ENCODE measurements around the gene TUBA4B.

The TUBA4B gene

DNA sequence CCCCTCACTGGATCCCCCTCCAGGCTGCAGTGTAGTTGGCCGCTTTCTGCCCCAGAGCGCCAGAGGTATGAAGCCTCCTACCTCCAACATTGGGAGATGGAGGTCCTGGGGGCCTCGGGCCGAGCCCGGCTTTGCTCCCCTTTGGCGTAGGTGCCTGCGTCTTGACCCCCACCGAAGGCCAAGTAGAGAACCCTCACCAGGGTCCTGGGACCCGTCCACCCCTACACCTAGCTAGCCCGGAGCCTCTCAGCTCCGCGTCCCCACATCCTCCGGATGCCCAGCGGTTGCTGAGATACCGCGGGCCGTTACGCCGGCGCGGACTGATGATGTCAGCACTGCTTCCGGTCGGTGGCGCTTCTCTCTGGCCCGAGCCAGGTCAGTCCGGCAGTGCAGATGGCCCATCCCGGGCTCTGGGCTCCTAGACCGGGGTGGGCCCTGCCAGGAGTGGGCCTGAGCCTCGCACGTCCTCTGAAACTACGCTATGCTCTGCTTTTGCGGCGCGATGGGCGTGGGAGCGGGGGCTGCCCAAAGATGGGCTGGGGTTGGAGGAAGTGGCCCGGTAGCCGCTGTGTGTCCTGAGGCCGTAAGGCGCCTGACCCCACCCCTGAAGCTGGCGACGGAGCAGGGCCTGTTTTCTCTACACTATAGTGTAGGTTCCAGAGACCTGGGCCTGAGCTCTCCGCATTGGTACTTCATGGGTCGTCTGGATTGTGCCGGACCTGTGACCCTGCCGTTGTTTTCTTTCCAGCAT lies 7.7 kb upstream of the TUBA4B start, which contains the start of the genes GLB1L and STK16:
Gene GLB1L, minus strand, starts transcription at position 297 of the 751 bp plus-strand sequence. CDS start 1,871 bp downstream, outside the sequence.
Gene STK16, plus strand, starts transcription at position 332 of the 751 bp plus-strand sequence. CDS start 521 bp downstream, outside the sequence.
- DNase-seq (ENCODE audit: low read depth), result peak; percentile 93
- TF ChIP-seq, protein P1, sequence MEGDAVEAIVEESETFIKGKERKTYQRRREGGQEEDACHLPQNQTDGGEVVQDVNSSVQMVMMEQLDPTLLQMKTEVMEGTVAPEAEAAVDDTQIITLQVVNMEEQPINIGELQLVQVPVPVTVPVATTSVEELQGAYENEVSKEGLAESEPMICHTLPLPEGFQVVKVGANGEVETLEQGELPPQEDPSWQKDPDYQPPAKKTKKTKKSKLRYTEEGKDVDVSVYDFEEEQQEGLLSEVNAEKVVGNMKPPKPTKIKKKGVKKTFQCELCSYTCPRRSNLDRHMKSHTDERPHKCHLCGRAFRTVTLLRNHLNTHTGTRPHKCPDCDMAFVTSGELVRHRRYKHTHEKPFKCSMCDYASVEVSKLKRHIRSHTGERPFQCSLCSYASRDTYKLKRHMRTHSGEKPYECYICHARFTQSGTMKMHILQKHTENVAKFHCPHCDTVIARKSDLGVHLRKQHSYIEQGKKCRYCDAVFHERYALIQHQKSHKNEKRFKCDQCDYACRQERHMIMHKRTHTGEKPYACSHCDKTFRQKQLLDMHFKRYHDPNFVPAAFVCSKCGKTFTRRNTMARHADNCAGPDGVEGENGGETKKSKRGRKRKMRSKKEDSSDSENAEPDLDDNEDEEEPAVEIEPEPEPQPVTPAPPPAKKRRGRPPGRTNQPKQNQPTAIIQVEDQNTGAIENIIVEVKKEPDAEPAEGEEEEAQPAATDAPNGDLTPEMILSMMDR (conservative IDR thresholded peaks at IDR 0.05; ENCODE audit: low read length), result no peak
- peak within 1 kb of the TSS; percentile 76 for H3K4me3 ChIP-seq (ENCODE audit: low read length)

DNA sequence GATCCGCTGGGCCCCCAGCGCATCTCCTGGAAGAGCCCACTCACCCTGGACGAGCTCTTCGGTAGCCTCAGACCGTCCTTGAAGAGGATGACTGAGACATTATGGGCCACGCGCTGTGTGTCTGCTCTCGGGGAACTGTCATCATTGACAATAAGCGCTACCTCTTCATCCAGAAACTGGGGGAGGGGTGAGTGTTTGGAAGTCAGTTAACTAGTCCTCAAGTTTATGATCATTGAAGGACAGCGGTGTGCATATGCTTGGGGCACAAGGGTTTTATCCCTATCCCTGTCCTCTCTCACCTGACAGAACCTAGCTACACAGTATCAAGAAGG lies 7.2 kb upstream of the TUBA4B start:
- DNase-seq (ENCODE audit: low read depth), result no peak
- TF ChIP-seq, protein P1 (conservative IDR thresholded peaks at IDR 0.05; ENCODE audit: low read length), result no peak

DNA sequence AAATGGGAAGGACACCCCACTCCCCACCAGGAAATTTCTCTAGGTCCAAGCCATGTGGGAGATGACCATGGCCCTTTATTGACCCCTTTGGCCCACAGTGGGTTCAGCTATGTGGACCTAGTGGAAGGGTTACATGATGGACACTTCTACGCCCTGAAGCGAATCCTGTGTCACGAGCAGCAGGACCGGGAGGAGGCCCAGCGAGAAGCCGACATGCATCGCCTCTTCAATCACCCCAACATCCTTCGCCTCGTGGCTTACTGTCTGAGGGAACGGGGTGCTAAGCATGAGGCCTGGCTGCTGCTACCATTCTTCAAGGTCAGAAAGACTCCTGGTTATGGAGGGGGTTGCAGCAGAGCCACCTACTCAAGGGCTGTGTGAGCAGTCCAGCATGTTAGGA lies 6.5 kb upstream of the TUBA4B start:
- peak overlapping the region; percentile 76 for H3K4me3 ChIP-seq (ENCODE audit: low read length)
- DNase-seq (ENCODE audit: low read depth), result no peak
- TF ChIP-seq, protein P1 (conservative IDR thresholded peaks at IDR 0.05; ENCODE audit: low read length), result no peak

More for the DNA sequence above, 7.2 kb upstream of the TUBA4B start:
- peak overlapping the region; percentile 76 for H3K4me3 ChIP-seq (ENCODE audit: low read length)

DNA sequence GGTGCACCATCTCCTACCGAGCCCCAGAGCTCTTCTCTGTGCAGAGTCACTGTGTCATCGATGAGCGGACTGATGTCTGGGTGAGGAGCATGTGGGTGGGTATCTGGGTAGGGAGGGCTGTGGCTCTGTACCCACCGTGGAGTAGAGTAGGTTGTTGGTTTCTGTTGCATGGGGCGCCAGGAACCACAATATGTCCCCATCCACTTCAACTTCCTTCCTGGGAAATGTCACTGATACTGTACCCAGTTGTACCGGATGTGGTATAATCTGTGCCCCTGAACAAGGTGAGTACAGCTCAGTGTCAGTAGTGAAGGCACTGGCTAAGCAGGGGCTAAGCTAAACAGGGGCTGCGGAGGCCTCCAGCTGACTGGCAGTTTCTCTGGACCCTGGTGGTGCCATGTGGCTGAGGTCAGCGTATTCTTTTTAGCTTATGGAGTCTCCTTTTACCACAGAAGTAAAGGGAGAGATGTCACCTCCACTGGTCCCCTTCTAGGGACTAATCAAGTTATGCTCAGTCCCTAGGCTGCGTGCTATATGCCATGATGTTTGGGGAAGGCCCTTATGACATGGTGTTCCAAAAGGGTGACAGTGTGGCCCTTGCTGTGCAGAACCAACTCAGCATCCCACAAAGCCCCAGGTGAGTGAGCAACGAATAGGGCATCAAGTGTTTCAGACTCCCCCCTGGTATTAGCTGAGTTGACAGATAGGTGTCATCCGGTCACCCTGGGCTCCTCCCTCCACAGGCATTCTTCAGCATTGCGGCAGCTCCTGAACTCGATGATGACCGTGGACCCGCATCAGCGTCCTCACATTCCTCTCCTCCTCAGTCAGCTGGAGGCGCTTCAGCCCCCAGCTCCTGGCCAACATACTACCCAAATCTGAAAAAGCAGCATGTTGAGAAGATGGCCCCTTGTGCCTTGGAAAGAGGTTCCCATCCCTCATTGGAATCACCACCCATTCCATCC lies 5.1 kb upstream of the TUBA4B start:
- TF ChIP-seq, protein P1 (conservative IDR thresholded peaks at IDR 0.05; ENCODE audit: low read length), result no peak
- no peak for DNase-seq (ENCODE audit: low read depth)
- H3K4me3 ChIP-seq (ENCODE audit: low read length), result no peak overlapping the region

DNA sequence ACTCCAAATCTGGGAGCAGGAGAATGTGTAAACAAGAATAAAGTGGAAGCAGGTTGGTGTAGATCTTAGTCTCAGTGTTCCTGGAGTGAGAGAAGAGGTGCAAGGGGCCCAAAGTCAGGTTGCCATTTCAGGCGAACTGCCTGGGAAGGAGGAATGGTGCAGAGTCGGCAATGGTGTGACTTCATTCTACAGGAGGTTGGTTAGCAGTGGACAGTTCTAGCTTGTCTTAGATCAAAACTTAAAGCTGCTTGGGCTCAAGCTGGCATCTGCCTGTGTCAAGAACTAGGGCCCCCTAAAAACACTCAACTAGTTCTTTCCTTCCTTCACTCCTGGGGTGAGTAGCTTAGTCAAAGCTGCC lies 4.2 kb upstream of the TUBA4B start:
- TF ChIP-seq, protein P1 (conservative IDR thresholded peaks at IDR 0.05; ENCODE audit: low read length), result no peak
- no peak for DNase-seq (ENCODE audit: low read depth)
- no peak overlapping the region for H3K4me3 ChIP-seq (ENCODE audit: low read length)

DNA sequence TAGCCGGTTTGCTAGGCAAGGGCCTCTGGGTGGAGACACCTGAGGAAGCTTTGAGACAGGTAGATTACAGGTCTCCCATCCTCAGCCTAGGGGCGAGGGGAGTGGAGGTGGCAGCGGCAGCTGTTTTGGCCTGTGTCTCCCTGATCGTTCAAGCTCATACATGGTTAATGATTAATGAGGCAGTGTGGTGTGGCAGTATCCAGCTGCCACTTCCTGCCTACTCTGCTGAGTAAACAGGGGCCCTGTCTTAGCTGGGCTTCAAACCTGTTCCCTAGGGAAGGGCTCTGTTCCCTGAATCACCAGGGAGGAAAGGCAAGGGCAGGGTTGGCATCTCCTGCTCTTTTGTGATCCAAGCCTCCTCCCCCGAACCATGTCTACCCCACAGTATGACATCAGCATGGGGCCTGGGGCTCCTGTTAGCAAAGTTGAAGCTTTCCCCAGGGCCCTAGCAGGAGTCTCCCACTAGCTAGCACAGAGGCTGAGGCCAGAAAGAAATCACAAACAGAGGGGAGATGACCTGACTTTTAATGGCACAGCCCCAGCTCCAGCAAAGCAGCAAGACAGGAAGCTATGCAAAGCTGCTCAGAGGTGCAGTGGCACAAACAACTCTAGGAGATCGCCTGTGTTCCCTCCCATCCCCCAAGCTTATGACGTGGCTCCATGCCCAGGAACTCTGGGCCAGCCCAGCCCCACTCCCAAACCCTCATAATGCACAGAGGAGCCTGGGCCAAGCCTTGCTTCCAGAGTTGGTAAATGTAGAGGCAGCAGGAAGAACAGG lies 3.7 kb upstream of the TUBA4B start:
- TF ChIP-seq, protein P1 (conservative IDR thresholded peaks at IDR 0.05; ENCODE audit: low read length), result no peak
- no peak overlapping the region for H3K4me3 ChIP-seq (ENCODE audit: low read length)
- peak; percentile 79 for DNase-seq (ENCODE audit: low read depth)
